GM12801 (cell line): ENCODE measurements around the gene DYRK1A.

Experiments
- CTCF ChIP-seq: IDR thresholded peaks from one replicate; pipeline ENCODE4 v1.5.1; 2011; ENCODE audit warnings: control low read depth; ENCODE audit not compliant: insufficient read length; ENCODE audit errors: extremely low read depth

DYRK1A gene

GRCh38 chr21:37432710-37433455 is 66.3 kb downstream of the DYRK1A start:
- no peak for TF ChIP-seq CTCF

GRCh38 chr21:37433456-37433840 is 66.9 kb downstream of the DYRK1A start:
- no peak for TF ChIP-seq CTCF

- TF ChIP-seq CTCF: no peak
Observed at GRCh38 chr21:37435120-37435519, 68.5 kb downstream of the DYRK1A start.

- no peak for TF ChIP-seq CTCF
Observed at GRCh38 chr21:37435711-37436110, 69.1 kb downstream of the DYRK1A start.

GRCh38 chr21:37436174-37436573 is 69.6 kb downstream of the DYRK1A start:
- TF ChIP-seq CTCF: no peak

- TF ChIP-seq CTCF: no peak
Observed at GRCh38 chr21:37437376-37438080, 71.0 kb downstream of the DYRK1A start.

GRCh38 chr21:37443683-37444082 is 77.1 kb downstream of the DYRK1A start:
- no peak for TF ChIP-seq CTCF
